HCT116 (cell line): Measurements from ENCODE around the gene REST. TPM values are rescaled to one million over a fixed set of nuclear protein-coding genes. Genes with fewer than 3 reads are reported as not detected.

ENCODE experiments used
- ATAC-seq: fragments of 200-7000 bp; cut with Tn5 transposase; 2 replicates; pipeline ENCODE4 v1.9.1; 2020; ENCODE audit warnings: mild to moderate bottlenecking, moderate library complexity
- BruUV-seq: library from RNA; stranded (reverse); fragments of 400-500 nt; replicated peaks from 2 replicates; lab custom pipeline; 2021; lab: Mats Ljungman, UMichigan
- CTCF ChIA-PET: fragments of 300-600 bp; sonication (Branson Sonifier 250); formaldehyde crosslinking; loops from one replicate; lab custom pipeline; 2021; ENCODE audit warnings: antibody characterized with exemption; lab: Charles Lee
- POLR2A ChIA-PET: fragments of 300-600, 350-600 bp; sonication (Branson Sonifier 250); formaldehyde crosslinking; loops from one replicate; lab custom pipeline; 2021; ENCODE audit warnings: antibody characterized with exemption; lab: Charles Lee
- RAD21 ChIA-PET, 2 experiments: fragments of 300-600 bp; sonication (Branson Sonifier 250); formaldehyde crosslinking; loops; one replicate each; lab custom pipeline; 2023; ENCODE audit warnings: low total read pairs in 2 of 2; ENCODE audit not compliant: uncharacterized antibody in 2 of 2, unreplicated experiment in 2 of 2, low non-redundant PET in 1 of 2; lab: Charles Lee
- DNase-seq: peaks from one replicate; pipeline ENCODE4 v3.0.0-alpha.2; 2010; ENCODE audit warnings: low read depth, low spot score
- H2AFZ ChIP-seq: fragments of 200-600 bp; shearing (Covaris generic), sonication (generic); 2 replicates; pipeline ENCODE4 v1.6.1; 2017; ENCODE audit warnings: low read depth, mixed run types, mixed read lengths, antibody characterized with exemption, low read length; ENCODE audit not compliant: poor library complexity, severe bottlenecking
- H3K27ac ChIP-seq: 2 replicates; pipeline ENCODE4 v1.5.1; 2012; ENCODE audit warnings: low read depth, low read length
- H3K27me3 ChIP-seq: fragments of 200-600 bp; sonication (generic); 2 replicates; pipeline ENCODE4 v1.6.1; 2016; ENCODE audit warnings: mixed run types, low read length, mixed read lengths; ENCODE audit not compliant: insufficient read depth
- H3K36me3 ChIP-seq, 2 experiments: fragments of 200-500 bp in 1 of 2; fragments of 200-600 bp in 1 of 2; sonication (Bioruptor generic) in 1 of 2; sonication (generic) in 1 of 2; 2 replicates each; pipeline versions ENCODE4 v1.5.1 to v1.6.1; 2014 to 2016; ENCODE audit warnings: low read length in 2 of 2, inconsistent platforms in 1 of 2, mixed read lengths in 1 of 2, mixed run types in 1 of 2; ENCODE audit not compliant: insufficient read depth in 2 of 2, control insufficient read depth in 1 of 2
- H3K4me1 ChIP-seq, 2 experiments: fragments of 200-600 bp in 1 of 2; sonication (generic) in 1 of 2; 2 replicates each; pipeline versions ENCODE4 v1.5.1 to v1.6.1; 2012 to 2017; ENCODE audit warnings: low read length in 2 of 2, inconsistent platforms in 1 of 2, mild to moderate bottlenecking in 1 of 2, mixed read lengths in 1 of 2, mixed run types in 1 of 2, moderate library complexity in 1 of 2; ENCODE audit not compliant: insufficient read depth in 2 of 2, control insufficient read depth in 1 of 2
- H3K4me2 ChIP-seq: fragments of 200-600 bp; sonication (generic); 2 replicates; pipeline ENCODE4 v1.6.1; 2017; ENCODE audit warnings: mixed run types, low read length, mixed read lengths
- H3K4me3 ChIP-seq, 2 experiments: fragments of 200-600 bp in 1 of 2; sonication (generic) in 1 of 2; replicated peaks in 1 of 2; 2 replicates each; pipeline ENCODE4 v1.5.1; 2011 to 2016; ENCODE audit warnings: low read length in 2 of 2, control low read depth in 1 of 2, low read depth in 1 of 2, mild to moderate bottlenecking in 1 of 2, mixed read lengths in 1 of 2, mixed run types in 1 of 2
- H3K79me2 ChIP-seq: fragments of 200-600 bp; sonication (generic); 2 replicates; pipeline ENCODE4 v1.6.1; 2017; ENCODE audit warnings: mild to moderate bottlenecking, mixed run types, low read length, moderate library complexity, mixed read lengths; ENCODE audit not compliant: insufficient read depth
- H3K9ac ChIP-seq: fragments of 200-600 bp; sonication (generic); 2 replicates; pipeline ENCODE4 v1.6.1; 2016; ENCODE audit warnings: low read length, mixed read lengths
- H3K9me2 ChIP-seq: fragments of 200-600 bp; sonication (generic), shearing (Covaris generic); 2 replicates; pipeline ENCODE4 v1.6.1; 2017; ENCODE audit warnings: mixed run types, mild to moderate bottlenecking, moderate library complexity; ENCODE audit not compliant: insufficient read depth
- H3K9me3 ChIP-seq, 2 experiments: fragments of 200-500 bp in 1 of 2; fragments of 200-600 bp in 1 of 2; sonication (Bioruptor generic) in 1 of 2; sonication (generic) in 1 of 2; 2 replicates each; pipeline ENCODE4 v1.6.1; 2014 to 2017; ENCODE audit warnings: low read length in 2 of 2, mixed read lengths in 2 of 2, inconsistent platforms in 1 of 2, low read depth in 1 of 2, mild to moderate bottlenecking in 1 of 2, mixed run types in 1 of 2, moderate library complexity in 1 of 2; ENCODE audit not compliant: control insufficient read depth in 1 of 2, insufficient read depth in 1 of 2
- H4K20me1 ChIP-seq: fragments of 200-600 bp; sonication (generic), shearing (Covaris generic); 2 replicates; pipeline ENCODE4 v1.6.1; 2017; ENCODE audit warnings: mixed run types, mild to moderate bottlenecking, moderate library complexity; ENCODE audit not compliant: insufficient read depth
- CEBPB ChIP-seq: IDR thresholded peaks from 2 replicates; pipeline ENCODE4 v1.6.1; 2012; ENCODE audit warnings: low read depth
- CTCF ChIP-seq, 3 experiments: fragments of 200-600 bp in 1 of 3; sonication (generic) in 1 of 3; IDR thresholded peaks in 2 of 3; conservative IDR thresholded peaks in 1 of 3; 2 replicates each; pipeline ENCODE4 v1.5.1; 2012 to 2017; ENCODE audit warnings: low read depth in 2 of 3, low read length in 2 of 3, antibody characterized with exemption in 1 of 3, borderline replicate concordance in 1 of 3, control low read depth in 1 of 3, mild to moderate bottlenecking in 1 of 3, mixed read lengths in 1 of 3, mixed run types in 1 of 3, moderate library complexity in 1 of 3; ENCODE audit not compliant: insufficient read depth in 1 of 3
- EGR1 ChIP-seq: IDR thresholded peaks from 2 replicates; pipeline ENCODE4 v1.6.1; 2012; ENCODE audit warnings: low read depth
- ELF1 ChIP-seq: IDR thresholded peaks from 2 replicates; pipeline ENCODE4 v1.6.1; 2012; ENCODE audit warnings: low read depth, borderline replicate concordance
- EZH2 ChIP-seq: fragments of 200-600 bp; sonication (generic); IDR thresholded peaks from 2 replicates; pipeline ENCODE4 v1.6.1; 2017; ENCODE audit warnings: antibody characterized with exemption, mixed run types
- EZH2phosphoT487 ChIP-seq: fragments of 200-600 bp; IDR thresholded peaks from 2 replicates; pipeline ENCODE4 v1.6.1; 2018; ENCODE audit warnings: antibody characterized with exemption, borderline replicate concordance
- FOSL1 ChIP-seq: IDR thresholded peaks from 2 replicates; pipeline ENCODE4 v1.6.1; 2012; ENCODE audit warnings: low read depth
- JUND ChIP-seq: IDR thresholded peaks from 2 replicates; pipeline ENCODE4 v1.6.1; 2012
- POLR2A ChIP-seq: IDR thresholded peaks from 2 replicates; pipeline ENCODE4 v1.7.0; 2011; ENCODE audit warnings: borderline replicate concordance; ENCODE audit not compliant: insufficient read depth, insufficient read length; ENCODE audit errors: extremely low read depth
- RAD21 ChIP-seq: IDR thresholded peaks from 2 replicates; pipeline ENCODE4 v1.6.1; 2012; ENCODE audit warnings: low read depth, mild to moderate bottlenecking
- SRF ChIP-seq: IDR thresholded peaks from 2 replicates; pipeline ENCODE4 v1.6.1; 2012; ENCODE audit warnings: low read depth
- YY1 ChIP-seq: IDR thresholded peaks from 2 replicates; pipeline ENCODE4 v1.6.1; 2011; ENCODE audit warnings: low read length, low read depth, moderate library complexity, mild to moderate bottlenecking; ENCODE audit not compliant: insufficient replicate concordance; ENCODE audit errors: extremely low read depth
- ZBTB33 ChIP-seq: IDR thresholded peaks from 2 replicates; pipeline ENCODE4 v1.6.1; 2011; ENCODE audit warnings: mild to moderate bottlenecking, low read length, moderate library complexity; ENCODE audit not compliant: insufficient replicate concordance; ENCODE audit errors: extremely low read depth
- ZFX ChIP-seq: fragments of 450-650 bp; IDR thresholded peaks from 2 replicates; pipeline ENCODE4 v1.6.1; 2017
- ZNF274 ChIP-seq: fragments of 200-500 bp; sonication (Bioruptor generic); IDR thresholded peaks from 2 replicates; pipeline ENCODE4 v1.6.1; 2014; ENCODE audit warnings: mild to moderate bottlenecking, low read depth, low read length, inconsistent platforms
- intact Hi-C: fragments of 100-400 bp; cut with micrococcal nuclease; formaldehyde crosslinking; loops from 2 replicates; pipeline ENCODE4 v1.10.0; 2022
- total RNA-seq: library from RNA; stranded (reverse); gene quantifications from one replicate; pipeline ENCODE4 v1.2.1, GENCODE V29; 2021; ENCODE audit not compliant: unreplicated experiment

REST gene
- total RNA-seq, 1 experiment from 2014 or later: 42.6 TPM

DNA sequence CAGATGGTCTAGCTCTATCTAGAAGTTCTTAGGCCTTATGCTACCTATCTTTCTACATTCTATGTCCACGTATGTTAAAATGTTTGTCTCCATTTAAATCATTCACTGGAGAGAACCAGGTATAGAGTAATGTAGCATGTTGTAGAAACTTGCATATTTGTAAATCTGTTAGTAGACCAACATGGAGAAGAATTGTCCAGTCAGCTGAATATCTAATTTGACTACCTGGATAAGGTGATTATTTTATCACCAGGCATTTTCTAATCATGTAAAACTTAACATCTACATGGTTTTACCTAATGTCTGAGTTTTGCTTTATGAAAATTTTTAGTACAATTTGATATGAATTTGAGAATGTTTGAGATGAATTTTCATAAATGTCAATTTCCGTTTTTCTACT, 19.5 kb downstream of the REST start:
- no peak overlapping the region for H2AFZ ChIP-seq
- no peak overlapping the region for H3K27ac ChIP-seq
- intact Hi-C loops: no loop called here
- ChIA-PET CTCF (no interaction called here), POLR2A (no interaction called here), RAD21 (no interaction called here)
- peaks cover 11 to 20% of the 10 kb centered on the region in 2 experiments; a peak in 3 of 4 replicates for H3K36me3 ChIP-seq
- ATAC-seq: no peak
- H3K4me2 ChIP-seq: no peak overlapping the region
- H3K9me3 ChIP-seq: no peaks in the 10 kb centered on the region
- no peaks in the 10 kb centered on the region for H3K27me3 ChIP-seq
- TF ChIP-seq YY1: no peak
- DNase-seq: no peak
- peaks cover 28% of the 10 kb centered on the region for H3K79me2 ChIP-seq
- no peak overlapping the region for H3K4me3 ChIP-seq
- BruUV-seq: no TSS peak
- H4K20me1 ChIP-seq: no peaks in the 10 kb centered on the region
- H3K9ac ChIP-seq: no peak overlapping the region
- no peaks in the 10 kb centered on the region for H3K9me2 ChIP-seq
- H3K4me1 ChIP-seq: no peaks in the 10 kb centered on the region

- DNase-seq (no peak), ATAC-seq (no peak)
- no peaks in the 10 kb centered on the region for H3K9me3 ChIP-seq
- POLR2A ChIA-PET: no interaction called here
- no peak overlapping the region for H3K9ac ChIP-seq
- H3K27me3 ChIP-seq: no peaks in the 10 kb centered on the region
- BruUV-seq: no TSS peak
- H3K4me3 ChIP-seq: no peak overlapping the region
- no peaks in the 10 kb centered on the region for H3K4me1 ChIP-seq
- peaks cover 8% of the 10 kb centered on the region for H3K79me2 ChIP-seq
- CTCF ChIA-PET: no interaction called here
- H3K9me2 ChIP-seq: no peaks in the 10 kb centered on the region
- H3K36me3 ChIP-seq: peaks cover 11 to 16% of the 10 kb centered on the region in 2 experiments; a peak in 3 of 4 replicates
- intact Hi-C loops: no loop called here
- H4K20me1 ChIP-seq: no peaks in the 10 kb centered on the region
- RAD21 ChIA-PET: no interaction called here
- H2AFZ ChIP-seq: no peak overlapping the region
- H3K27ac ChIP-seq: no peak overlapping the region
- H3K4me2 ChIP-seq: no peak overlapping the region
- no peak for TF ChIP-seq JUND
- no peak for TF ChIP-seq ZBTB33
- TF ChIP-seq EZH2phosphoT487: no peak
- no peak for TF ChIP-seq POLR2A
- no peak for TF ChIP-seq ZNF274
- no peak for TF ChIP-seq CEBPB
- no peak for TF ChIP-seq YY1
- no peak for TF ChIP-seq SRF
- no peak for TF ChIP-seq EZH2
- TF ChIP-seq CTCF (IDR thresholded peaks at IDR 0.05 in 2 of 3, conservative IDR thresholded peaks at IDR 0.05 in 1 of 3; ENCODE audit: borderline replicate concordance in 1 of 3, insufficient read depth in 1 of 3, low read depth in 2 of 3, low read length in 2 of 3): no peak
- no peak for TF ChIP-seq EGR1
- TF ChIP-seq RAD21: no peak
- TF ChIP-seq FOSL1: no peak
- no peak for TF ChIP-seq ZFX
- no peak for TF ChIP-seq ELF1
- TF ChIP-seq, all 23 proteins: peak for 0
Observed at GRCh38 chr4:56930638-56931037, 22.9 kb downstream of the REST start.
